Left lung (tissue), 10 donors: ENCODE measurements around the gene RGS2. TPM values are rescaled to one million over a fixed set of nuclear protein-coding genes. Genes with fewer than 3 reads are reported as not detected.

Experiments
- ATAC-seq: fragments of 200-7000 bp; cut with Tn5 transposase; one replicate; pipeline ENCODE4 v1.9.1; 2020; ENCODE audit warnings: moderate library complexity
- DNase-seq, 4 donors: peaks; one replicate each; pipeline ENCODE4 v3.0.0-alpha.2; 2013 to 2020
- H3K27ac ChIP-seq, 2 donors: fragments of 200-600 bp; sonication (generic) in 1 of 2; one replicate each; pipeline versions ENCODE4 v1.5.0 to v1.8.0; 2020 to 2021
- H3K27me3 ChIP-seq, 2 donors: fragments of 200-600 bp; sonication (generic) in 1 of 2; one replicate each; pipeline versions ENCODE4 v1.5.0 to v1.8.0; 2020 to 2021
- H3K36me3 ChIP-seq, 2 donors: fragments of 200-600 bp; sonication (generic) in 1 of 2; one replicate each; pipeline versions ENCODE4 v1.5.0 to v1.8.0; 2020 to 2021
- H3K4me1 ChIP-seq, 2 donors: fragments of 200-600 bp; one replicate each; pipeline ENCODE4 v1.8.0; 2021
- H3K4me3 ChIP-seq, 2 donors: fragments of 200-600 bp; sonication (generic) in 1 of 2; one replicate each; pipeline versions ENCODE4 v1.5.0 to v1.8.0; 2020 to 2021; ENCODE audit warnings: mild to moderate bottlenecking in 1 of 2
- H3K9me3 ChIP-seq, 2 donors: fragments of 200-600 bp; sonication (generic) in 1 of 2; one replicate each; pipeline versions ENCODE4 v1.5.0 to v1.8.0; 2020 to 2021
- intact Hi-C, 2 donors: fragments of 100-400 bp; cut with DNase I; formaldehyde crosslinking; loops; one replicate each; pipeline versions ENCODE4 v1.11.2 to v1.14.2; 2022
- polyA plus RNA-seq, 6 donors: library from polyadenylated mRNA; unstranded; fragments of 120-200 nt; gene quantifications; one replicate each; pipeline ENCODE4 v1.2.1, GENCODE V29; 2013; ENCODE audit not compliant: insufficient read length in 6 of 6
- total RNA-seq, 2 donors: library from RNA; stranded (reverse); fragmentation: NEBNext Ultra II Directional; extraction: Animal tissue kit (Norgen Biotek cat#: 25700); gene quantifications; one replicate each; pipeline ENCODE4 v1.2.1, GENCODE V29; 2021
- TF ChIP-seq, protein P1 (sequence below), 2 donors: fragments of 200-600 bp; sonication (generic) in 1 of 2; IDR thresholded peaks; one replicate each; pipeline versions ENCODE4 v1.5.0 to v1.8.0; 2021; ENCODE audit warnings: antibody characterized with exemption in 2 of 2
- donor health status: DM: no; HTN: yes; CAD: no.
- donor health status: DM: no; HTN: no; CAD: no.

Gene RGS2
- total and polyA plus RNA-seq, 8 donors: 35.3 to 182 (median 126) TPM

DNA sequence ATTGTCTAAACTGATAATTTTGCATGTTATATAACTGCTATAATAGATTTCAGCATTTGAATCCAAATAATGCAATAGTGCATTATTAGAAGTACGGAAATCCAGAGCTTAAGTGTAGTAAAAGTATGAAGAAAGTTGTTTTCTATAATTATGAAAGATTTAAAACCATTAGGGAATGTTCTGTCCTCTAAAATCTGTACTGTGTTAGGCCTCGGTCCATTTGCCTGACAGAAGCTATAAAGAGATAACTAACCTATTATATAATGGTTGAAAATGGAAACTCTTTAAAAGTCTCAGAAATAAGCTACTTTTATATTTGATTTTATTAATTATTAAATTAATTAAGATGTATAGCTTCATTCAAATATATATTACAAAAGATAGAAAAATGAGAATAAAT lies 16.2 kb upstream of the RGS2 start:
- DNase-seq (no peak), ATAC-seq (no peak)
- Histone ChIP-seq H3K27ac (no peak overlapping the region), H3K4me3 (no peak overlapping the region), H3K9me3 (no peaks in the 10 kb centered on the region), H3K4me1 (no peaks in the 10 kb centered on the region), H3K36me3 (no peaks in the 10 kb centered on the region), H3K27me3 (no peaks in the 10 kb centered on the region)
- TF ChIP-seq, protein P1, sequence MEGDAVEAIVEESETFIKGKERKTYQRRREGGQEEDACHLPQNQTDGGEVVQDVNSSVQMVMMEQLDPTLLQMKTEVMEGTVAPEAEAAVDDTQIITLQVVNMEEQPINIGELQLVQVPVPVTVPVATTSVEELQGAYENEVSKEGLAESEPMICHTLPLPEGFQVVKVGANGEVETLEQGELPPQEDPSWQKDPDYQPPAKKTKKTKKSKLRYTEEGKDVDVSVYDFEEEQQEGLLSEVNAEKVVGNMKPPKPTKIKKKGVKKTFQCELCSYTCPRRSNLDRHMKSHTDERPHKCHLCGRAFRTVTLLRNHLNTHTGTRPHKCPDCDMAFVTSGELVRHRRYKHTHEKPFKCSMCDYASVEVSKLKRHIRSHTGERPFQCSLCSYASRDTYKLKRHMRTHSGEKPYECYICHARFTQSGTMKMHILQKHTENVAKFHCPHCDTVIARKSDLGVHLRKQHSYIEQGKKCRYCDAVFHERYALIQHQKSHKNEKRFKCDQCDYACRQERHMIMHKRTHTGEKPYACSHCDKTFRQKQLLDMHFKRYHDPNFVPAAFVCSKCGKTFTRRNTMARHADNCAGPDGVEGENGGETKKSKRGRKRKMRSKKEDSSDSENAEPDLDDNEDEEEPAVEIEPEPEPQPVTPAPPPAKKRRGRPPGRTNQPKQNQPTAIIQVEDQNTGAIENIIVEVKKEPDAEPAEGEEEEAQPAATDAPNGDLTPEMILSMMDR (IDR thresholded peaks at IDR 0.05): no peak
- intact Hi-C loops: no loop called here

- TF ChIP-seq, protein P1 (IDR thresholded peaks at IDR 0.05): no peak
- no peak for ATAC-seq
- H3K27me3 ChIP-seq: no peaks in the 10 kb centered on the region
- no peak overlapping the region for H3K27ac ChIP-seq
- H3K9me3 ChIP-seq: no peaks in the 10 kb centered on the region
- no peak for DNase-seq
- intact Hi-C loops: no loop called here
- H3K36me3 ChIP-seq: no peaks in the 10 kb centered on the region
- H3K4me1 ChIP-seq: no peaks in the 10 kb centered on the region
- no peak overlapping the region for H3K4me3 ChIP-seq
These were observed 14.7 kb upstream of the RGS2 start for GRCh38 chr1:192793983-192794767.

DNA sequence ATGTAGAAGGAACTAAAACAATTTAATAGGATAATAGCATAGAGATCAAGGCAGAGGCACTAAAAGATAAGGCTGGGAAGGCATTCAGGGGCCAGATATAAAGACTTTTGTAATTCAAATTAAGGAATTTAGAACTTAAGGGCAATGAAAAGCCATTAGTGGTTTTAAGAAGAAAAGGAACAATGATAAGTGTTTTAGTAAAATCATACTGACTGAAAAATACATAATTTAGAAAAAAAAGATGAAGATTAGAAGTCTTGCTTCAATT lies 14.1 kb upstream of the RGS2 start:
- Histone ChIP-seq H3K4me1 (no peaks in the 10 kb centered on the region), H3K27ac (no peak overlapping the region), H3K9me3 (no peaks in the 10 kb centered on the region), H3K4me3 (no peak overlapping the region), H3K36me3 (no peaks in the 10 kb centered on the region), H3K27me3 (no peaks in the 10 kb centered on the region)
- ATAC-seq: no peak
- no peak for DNase-seq
- TF ChIP-seq, protein P1 (IDR thresholded peaks at IDR 0.05): no peak
- intact Hi-C loops: no loop called here

- intact Hi-C loops: no loop called here
- Histone ChIP-seq H3K4me3 (no peak overlapping the region), H3K36me3 (no peaks in the 10 kb centered on the region), H3K9me3 (no peaks in the 10 kb centered on the region), H3K4me1 (no peaks in the 10 kb centered on the region), H3K27me3 (no peaks in the 10 kb centered on the region), H3K27ac (no peak overlapping the region)
- TF ChIP-seq, protein P1 (IDR thresholded peaks at IDR 0.05): no peak
- ATAC-seq (peak; percentile 27), DNase-seq (no peak)
These were observed 12.8 kb upstream of the RGS2 start for GRCh38 chr1:192795916-192796618.

- no peak overlapping the region for H3K27ac ChIP-seq
- no peaks in the 10 kb centered on the region for H3K4me1 ChIP-seq
- no peak overlapping the region for H3K4me3 ChIP-seq
- no peaks in the 10 kb centered on the region for H3K27me3 ChIP-seq
- intact Hi-C loops: no loop called here
- H3K9me3 ChIP-seq: no peaks in the 10 kb centered on the region
- DNase-seq (no peak), ATAC-seq (no peak)
- H3K36me3 ChIP-seq: no peaks in the 10 kb centered on the region
- TF ChIP-seq, protein P1 (IDR thresholded peaks at IDR 0.05): no peak
These were observed 11.7 kb upstream of the RGS2 start for GRCh38 chr1:192797143-192797542.
